Body of pancreas (tissue), 4 donors: Measurements from ENCODE around the gene OR4D1. TPM values are rescaled to one million over a fixed set of nuclear protein-coding genes. Genes with fewer than 3 reads are reported as not detected.
"Not testable (repeated sequence)": the region's sequence is repeated elsewhere in the genome, so short reads cannot be mapped to it uniquely, and the experiment has no call there.

ENCODE experiments used
- ATAC-seq: fragments of 150-250 bp; one replicate; pipeline ENCODE4 v1.9.1; 2016
- DNase-seq, 4 donors: peaks; one replicate each; pipeline ENCODE4 v3.0.0-alpha.2; 2019
- H3K27ac ChIP-seq, 4 donors: fragments of 200-600 bp; sonication (generic); 1 replicate in 3 of 4; 2 replicates in 1 of 4; pipeline versions ENCODE4 v1.5.1 to v1.6.1; 2016 to 2019; ENCODE audit warnings: mild to moderate bottlenecking in 1 of 4, mixed read lengths in 1 of 4, moderate library complexity in 1 of 4
- H3K27me3 ChIP-seq, 2 donors: fragments of 200-600 bp; sonication (generic); one replicate each; pipeline ENCODE4 v1.6.0; 2016; ENCODE audit warnings: mild to moderate bottlenecking in 1 of 2
- H3K36me3 ChIP-seq, 2 donors: fragments of 200-600 bp; sonication (generic); replicated peaks in 1 of 2; 2 replicates each; pipeline ENCODE4 v1.5.1; 2016; ENCODE audit warnings: low read depth in 2 of 2; ENCODE audit not compliant: insufficient read depth in 1 of 2
- H3K4me1 ChIP-seq: fragments of 200-600 bp; sonication (generic); one replicate; pipeline ENCODE4 v1.6.0; 2016
- H3K4me3 ChIP-seq, 2 donors: fragments of 200-600 bp; sonication (generic); 1 replicate in 1 of 2; 2 replicates in 1 of 2; pipeline ENCODE4 v1.5.1; 2016 to 2019
- H3K9me3 ChIP-seq, 3 donors: fragments of 200-600 bp; sonication (generic); 1 replicate in 2 of 3; 2 replicates in 1 of 3; pipeline ENCODE4 v1.5.1; 2016
- POLR2A ChIP-seq, 3 donors: fragments of 450-650 bp; IDR thresholded peaks; one replicate each; pipeline ENCODE4 v1.6.1; 2016; ENCODE audit warnings: antibody characterized with exemption in 3 of 3, mild to moderate bottlenecking in 2 of 3
- WGBS, 2 donors: methylation state at CpG; one replicate each; pipeline ENCODE4 v1.1.5; 2017; 5-methylcytosine and 5-hydroxymethylcytosine counted together
- intact Hi-C: fragments of 100-400 bp; cut with DNase I; formaldehyde crosslinking; loops from one replicate; pipeline ENCODE4 v1.15.1; 2023
- total RNA-seq, 2 donors: library from RNA; depleted of rRNA; stranded (reverse); fragments of >200 nt; gene quantifications; one replicate each; pipeline ENCODE4 v1.1.0, GENCODE V29; 2016
- TF ChIP-seq, protein P1 (sequence below), 7 experiments: fragments of 450-650 bp in 4 of 7; fragments of 200-600 bp in 3 of 7; sonication (generic) in 3 of 7; IDR thresholded peaks; one replicate each; pipeline ENCODE4 v1.5.1; 2016 to 2019; ENCODE audit warnings: antibody characterized with exemption in 7 of 7

The OR4D1 gene
- total RNA-seq, 2 donors from 2014 or later, result not detected

DNA sequence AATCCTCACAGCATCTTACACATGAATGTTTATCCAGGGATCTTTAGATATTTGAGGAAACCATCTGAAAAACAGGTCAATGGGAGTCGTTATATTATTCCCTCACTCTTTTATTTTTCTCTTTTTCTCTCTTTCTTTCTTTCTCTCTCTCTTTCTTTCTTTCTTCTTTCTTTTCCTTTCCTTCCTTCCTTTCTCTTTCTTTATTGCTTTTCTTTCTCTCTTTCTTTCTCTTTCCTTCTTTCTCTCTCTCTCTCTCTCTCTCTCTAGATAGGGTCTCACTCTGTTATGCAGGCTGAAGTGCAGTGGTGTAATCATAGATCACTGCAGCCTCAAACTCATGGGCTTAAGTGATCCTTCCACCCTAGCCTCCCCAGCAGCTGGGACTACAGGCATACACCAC, 20.3 kb upstream of the OR4D1 start:
- no peaks in the 10 kb centered on the region for H3K27me3 ChIP-seq
- H3K4me3 ChIP-seq, result no peak overlapping the region
- ATAC-seq (no peak), DNase-seq (no peak)
- no peaks in the 10 kb centered on the region for H3K36me3 ChIP-seq
- H3K27ac ChIP-seq, result no peak overlapping the region
- no peaks in the 10 kb centered on the region for H3K4me1 ChIP-seq
- no peaks in the 10 kb centered on the region for H3K9me3 ChIP-seq
- TF ChIP-seq POLR2A (IDR thresholded peaks at IDR 0.05), result no peak
- TF ChIP-seq, protein P1, sequence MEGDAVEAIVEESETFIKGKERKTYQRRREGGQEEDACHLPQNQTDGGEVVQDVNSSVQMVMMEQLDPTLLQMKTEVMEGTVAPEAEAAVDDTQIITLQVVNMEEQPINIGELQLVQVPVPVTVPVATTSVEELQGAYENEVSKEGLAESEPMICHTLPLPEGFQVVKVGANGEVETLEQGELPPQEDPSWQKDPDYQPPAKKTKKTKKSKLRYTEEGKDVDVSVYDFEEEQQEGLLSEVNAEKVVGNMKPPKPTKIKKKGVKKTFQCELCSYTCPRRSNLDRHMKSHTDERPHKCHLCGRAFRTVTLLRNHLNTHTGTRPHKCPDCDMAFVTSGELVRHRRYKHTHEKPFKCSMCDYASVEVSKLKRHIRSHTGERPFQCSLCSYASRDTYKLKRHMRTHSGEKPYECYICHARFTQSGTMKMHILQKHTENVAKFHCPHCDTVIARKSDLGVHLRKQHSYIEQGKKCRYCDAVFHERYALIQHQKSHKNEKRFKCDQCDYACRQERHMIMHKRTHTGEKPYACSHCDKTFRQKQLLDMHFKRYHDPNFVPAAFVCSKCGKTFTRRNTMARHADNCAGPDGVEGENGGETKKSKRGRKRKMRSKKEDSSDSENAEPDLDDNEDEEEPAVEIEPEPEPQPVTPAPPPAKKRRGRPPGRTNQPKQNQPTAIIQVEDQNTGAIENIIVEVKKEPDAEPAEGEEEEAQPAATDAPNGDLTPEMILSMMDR (IDR thresholded peaks at IDR 0.05), result no peak
- 20 to 21% methylated on average over 1 of the region's 1 CpG for WGBS, 2 donors
- intact Hi-C loops, result no loop called here

DNA sequence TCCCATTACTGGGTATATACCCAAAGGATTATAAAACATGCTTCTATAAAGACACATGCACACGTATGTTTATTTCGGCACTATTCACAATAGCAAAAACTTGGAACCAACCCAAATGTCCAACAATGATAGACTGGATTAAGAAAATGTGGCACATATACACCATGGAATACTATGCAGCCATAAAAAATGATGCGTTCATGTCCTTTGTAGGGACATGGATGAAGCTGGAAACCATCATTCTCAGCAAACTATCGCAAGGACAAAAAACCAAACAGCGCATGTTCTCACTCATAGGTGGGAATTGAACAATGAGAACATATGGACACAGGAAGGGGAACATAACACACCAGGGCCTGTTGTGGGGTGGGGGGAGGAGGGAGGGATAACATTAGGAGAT, 15.5 kb upstream of the OR4D1 start:
- DNase-seq, ATAC-seq, H3K27me3 ChIP-seq, H3K27ac ChIP-seq, H3K4me1 ChIP-seq, H3K4me3 ChIP-seq, intact Hi-C loops, H3K9me3 ChIP-seq, H3K36me3 ChIP-seq: not testable (repeated sequence)
- 88 to 91% methylated on average over 5 of the region's 5 CpGs for WGBS, 2 donors

DNA sequence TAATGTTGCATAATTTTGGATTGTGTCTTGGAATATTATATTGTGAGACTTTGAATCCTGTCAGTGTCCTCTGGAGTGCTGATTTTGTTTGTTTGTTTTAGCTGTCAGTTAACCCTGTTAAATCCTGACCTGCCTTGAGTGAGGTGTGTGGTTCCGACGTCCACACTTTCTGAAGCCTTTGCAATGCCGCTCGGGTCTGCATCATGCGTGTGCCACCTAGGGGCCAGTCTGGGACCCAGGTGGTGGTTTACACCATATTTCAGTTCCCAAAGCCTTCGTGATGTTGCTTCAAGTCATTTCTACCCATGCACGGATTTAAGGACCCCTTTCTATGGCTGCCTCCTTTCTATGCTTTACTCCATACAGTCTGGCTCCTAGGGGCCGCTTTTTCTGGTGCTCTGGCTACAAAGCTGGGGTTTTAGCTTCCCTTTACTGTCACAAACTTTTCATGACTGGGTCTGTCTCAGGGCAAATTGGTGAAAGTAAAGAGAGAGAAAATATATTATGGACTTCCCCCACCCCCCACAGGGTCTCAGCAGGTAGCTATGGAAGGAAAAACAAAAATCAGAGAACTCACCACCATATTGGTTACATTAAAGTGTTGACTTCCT, 11.4 kb upstream of the OR4D1 start:
- no peaks in the 10 kb centered on the region for H3K9me3 ChIP-seq
- H3K36me3 ChIP-seq, result no peaks in the 10 kb centered on the region
- peak in 1 of 4 donors; percentile 28 for DNase-seq
- WGBS, 2 donors, result 8 to 17% methylated on average over 8 of the region's 8 CpGs
- no peak overlapping the region for H3K4me3 ChIP-seq
- H3K27me3 ChIP-seq, result peaks cover 0 to 7% of the 10 kb centered on the region in 2 donors
- no peak overlapping the region for H3K27ac ChIP-seq
- TF ChIP-seq POLR2A (IDR thresholded peaks at IDR 0.05), result no peak
- TF ChIP-seq, protein P1 (IDR thresholded peaks at IDR 0.05), result peak in 4 of 7 experiments; percentile 20 to 44 (median 25)
- no peaks in the 10 kb centered on the region for H3K4me1 ChIP-seq
- intact Hi-C loops, result no loop called here
- ATAC-seq, result no peak

DNA sequence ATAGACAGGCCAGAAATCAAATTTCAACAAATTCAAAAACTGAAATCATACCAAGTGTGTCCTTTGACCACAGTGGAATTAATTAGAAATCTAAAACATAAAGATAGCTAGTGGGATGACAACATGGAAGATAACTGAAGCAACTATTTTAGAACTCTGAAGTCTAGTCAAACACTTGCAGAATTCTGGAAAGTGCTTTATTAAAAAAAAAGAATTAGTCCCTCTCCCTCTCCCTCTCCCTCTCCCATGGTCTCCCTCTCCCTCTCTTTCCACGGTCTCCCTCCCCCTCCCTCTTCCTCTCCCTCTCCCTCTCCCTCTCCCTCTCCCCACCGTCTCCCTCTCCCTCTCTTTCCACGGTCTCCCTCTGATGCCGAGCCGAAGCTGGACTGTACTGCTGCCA, 6.7 kb upstream of the OR4D1 start:
- intact Hi-C loops, result no loop called here
- DNase-seq (no peak), ATAC-seq (no peak)
- TF ChIP-seq, protein P1 (IDR thresholded peaks at IDR 0.05), result no peak
- no peak for TF ChIP-seq POLR2A (IDR thresholded peaks at IDR 0.05)
- Histone ChIP-seq H3K4me3 (no peak overlapping the region), H3K4me1 (no peaks in the 10 kb centered on the region), H3K27ac (no peak overlapping the region), H3K36me3 (no peaks in the 10 kb centered on the region), H3K27me3 (peaks cover 0 to 3% of the 10 kb centered on the region in 2 donors), H3K9me3 (peaks cover 0 to 6% (median 2%) of the 10 kb centered on the region in 3 donors)
- WGBS, 2 donors, result 79 to 87% methylated on average over 3 to 5 of the region's 5 CpGs

DNA sequence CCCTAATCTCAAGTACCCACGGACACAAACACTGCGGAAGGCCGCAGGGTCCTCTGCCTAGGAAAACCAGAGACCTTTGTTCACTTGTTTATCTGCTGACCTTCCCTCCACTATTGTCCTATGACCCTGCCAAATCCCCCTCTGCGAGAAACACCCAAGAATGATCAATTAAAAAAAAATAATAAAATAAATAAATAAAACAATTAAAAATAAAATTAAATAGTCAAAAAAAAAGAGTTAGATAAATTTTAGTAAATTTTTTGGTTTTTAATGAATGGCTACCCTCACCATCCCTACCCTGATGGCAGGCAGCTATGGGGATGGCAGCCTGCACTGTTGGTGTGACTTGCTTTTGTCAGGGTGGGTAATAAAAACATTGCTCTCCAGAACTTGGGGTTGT, 4.8 kb upstream of the OR4D1 start:
- ATAC-seq, intact Hi-C loops, H3K27me3 ChIP-seq, DNase-seq, H3K27ac ChIP-seq, H3K9me3 ChIP-seq, H3K4me1 ChIP-seq, H3K4me3 ChIP-seq, H3K36me3 ChIP-seq: not testable (repeated sequence)
- 77 to 82% methylated on average over 4 of the region's 4 CpGs for WGBS, 2 donors

DNA sequence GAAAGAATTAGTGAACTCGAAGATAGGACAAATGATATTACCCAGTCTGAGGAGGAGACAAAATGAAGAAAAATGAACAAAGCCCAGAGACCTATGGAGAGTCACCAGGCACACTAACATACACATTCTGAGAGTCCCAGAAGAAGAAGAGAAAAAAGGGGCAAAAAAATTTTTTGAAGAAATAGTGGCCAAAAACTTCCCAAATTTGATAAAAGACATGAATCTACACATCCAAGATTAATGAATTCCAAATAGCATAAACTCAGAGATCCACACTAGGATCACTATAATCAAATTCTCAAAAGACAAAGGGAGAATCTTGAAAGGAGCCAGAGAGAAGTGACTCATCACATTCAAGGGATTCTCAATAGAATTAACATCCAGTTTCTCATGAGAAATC, 3.4 kb upstream of the OR4D1 start:
- DNase-seq (no peak), ATAC-seq (no peak)
- Histone ChIP-seq H3K4me3 (no peak overlapping the region), H3K4me1 (no peaks in the 10 kb centered on the region), H3K27me3 (no peaks in the 10 kb centered on the region), H3K27ac (no peak overlapping the region), H3K9me3 (peaks cover 0 to 6% (median 2%) of the 10 kb centered on the region in 3 donors), H3K36me3 (no peaks in the 10 kb centered on the region)
- intact Hi-C loops, result no loop called here
- TF ChIP-seq, protein P1 (IDR thresholded peaks at IDR 0.05), result no peak
- 47 to 52% methylated on average over 1 of the region's 1 CpG for WGBS, 2 donors
